Thyroid gland (tissue), 4 donors: Measurements from ENCODE around the gene HYAL2. TPM values are rescaled to one million over a fixed set of nuclear protein-coding genes. Genes with fewer than 3 reads are reported as not detected.

Experiments
- DNase-seq, 2 donors: peaks; one replicate each; pipeline ENCODE4 v3.0.0-alpha.2; 2019
- H3K27ac ChIP-seq, 3 donors: fragments of 200-600 bp; sonication (generic); 1 replicate in 2 of 3; 2 replicates in 1 of 3; pipeline ENCODE4 v1.5.1; 2016 to 2019; ENCODE audit warnings: mild to moderate bottlenecking in 1 of 3, moderate library complexity in 1 of 3
- H3K27me3 ChIP-seq: fragments of 200-600 bp; sonication (generic); one replicate; pipeline ENCODE4 v1.5.1; 2019
- H3K36me3 ChIP-seq, 2 donors: fragments of 200-600 bp; sonication (generic); one replicate each; pipeline ENCODE4 v1.5.1; 2016 to 2019
- H3K4me1 ChIP-seq, 2 donors: fragments of 200-600 bp; sonication (generic); one replicate each; pipeline ENCODE4 v1.5.1; 2017 to 2019
- H3K4me3 ChIP-seq, 3 donors: fragments of 200-600 bp; sonication (generic); replicated peaks in 1 of 3; 1 replicate in 2 of 3; 2 replicates in 1 of 3; pipeline ENCODE4 v1.5.1; 2016; ENCODE audit warnings: mild to moderate bottlenecking in 1 of 3
- H3K9me3 ChIP-seq: fragments of 200-600 bp; sonication (generic); one replicate; pipeline ENCODE4 v1.5.1; 2017
- POLR2A ChIP-seq, 2 donors: fragments of 450-650 bp; IDR thresholded peaks; one replicate each; pipeline ENCODE4 v1.6.1; 2017; ENCODE audit warnings: antibody characterized with exemption in 2 of 2, mild to moderate bottlenecking in 2 of 2, moderate library complexity in 1 of 2
- WGBS, 2 donors: methylation state at CpG; one replicate each; pipeline ENCODE4 v1.1.5; 2017; 5-methylcytosine and 5-hydroxymethylcytosine counted together
- intact Hi-C: fragments of 100-400 bp; cut with DNase I; formaldehyde crosslinking; loops from one replicate; pipeline ENCODE4 v1.15.1; 2023
- total RNA-seq, 4 donors: library from RNA; depleted of rRNA; stranded (reverse); fragments of >200 nt; gene quantifications; one replicate each; pipeline ENCODE4 v1.2.3, GENCODE V29; 2016
- TF ChIP-seq, protein P1 (sequence below), 6 experiments: fragments of 200-600 bp in 3 of 6; fragments of 450-650 bp in 3 of 6; sonication (generic) in 3 of 6; IDR thresholded peaks; one replicate each; pipeline ENCODE4 v1.5.1; 2016 to 2019; ENCODE audit warnings: antibody characterized with exemption in 6 of 6, mild to moderate bottlenecking in 2 of 6, inconsistent platforms in 1 of 6, moderate library complexity in 1 of 6

HYAL2 gene
- total RNA-seq, 4 donors from 2014 or later = 133 to 206 (median 158) TPM

DNA sequence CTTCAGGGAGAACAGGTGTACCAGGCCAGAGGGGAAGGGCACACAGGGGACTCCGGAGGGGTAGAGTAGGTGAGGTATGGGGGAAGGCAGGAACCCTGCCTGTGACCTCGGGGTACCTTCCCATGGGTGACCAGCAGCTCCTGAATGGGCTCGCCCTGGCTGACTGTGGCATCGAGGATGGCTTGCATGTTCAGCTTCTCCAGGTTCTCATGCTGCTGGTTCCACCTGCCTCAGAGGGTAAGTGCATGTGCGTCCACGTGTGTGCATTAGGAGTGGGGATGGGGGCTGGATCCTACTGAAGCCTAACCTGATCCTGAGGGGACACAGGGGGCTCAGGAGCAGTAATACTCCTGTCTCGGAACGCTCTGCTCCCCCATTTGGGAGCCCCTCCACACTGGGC is 22.5 kb upstream of the HYAL2 start:
- H3K27me3 ChIP-seq = no peaks in the 10 kb centered on the region
- WGBS, 2 donors = 67 to 68% methylated on average over 4 to 8 of the region's 8 CpGs
- H3K4me1 ChIP-seq = peaks cover 17 to 30% of the 10 kb centered on the region in 2 donors
- no peaks in the 10 kb centered on the region for H3K9me3 ChIP-seq
- no peak overlapping the region for H3K27ac ChIP-seq
- no peak for DNase-seq
- peak overlapping the region in 1 of 3 donors; percentile 21 for H3K4me3 ChIP-seq
- H3K36me3 ChIP-seq = no peaks in the 10 kb centered on the region
- no peak for TF ChIP-seq POLR2A (IDR thresholded peaks at IDR 0.05)
- TF ChIP-seq, protein P1, sequence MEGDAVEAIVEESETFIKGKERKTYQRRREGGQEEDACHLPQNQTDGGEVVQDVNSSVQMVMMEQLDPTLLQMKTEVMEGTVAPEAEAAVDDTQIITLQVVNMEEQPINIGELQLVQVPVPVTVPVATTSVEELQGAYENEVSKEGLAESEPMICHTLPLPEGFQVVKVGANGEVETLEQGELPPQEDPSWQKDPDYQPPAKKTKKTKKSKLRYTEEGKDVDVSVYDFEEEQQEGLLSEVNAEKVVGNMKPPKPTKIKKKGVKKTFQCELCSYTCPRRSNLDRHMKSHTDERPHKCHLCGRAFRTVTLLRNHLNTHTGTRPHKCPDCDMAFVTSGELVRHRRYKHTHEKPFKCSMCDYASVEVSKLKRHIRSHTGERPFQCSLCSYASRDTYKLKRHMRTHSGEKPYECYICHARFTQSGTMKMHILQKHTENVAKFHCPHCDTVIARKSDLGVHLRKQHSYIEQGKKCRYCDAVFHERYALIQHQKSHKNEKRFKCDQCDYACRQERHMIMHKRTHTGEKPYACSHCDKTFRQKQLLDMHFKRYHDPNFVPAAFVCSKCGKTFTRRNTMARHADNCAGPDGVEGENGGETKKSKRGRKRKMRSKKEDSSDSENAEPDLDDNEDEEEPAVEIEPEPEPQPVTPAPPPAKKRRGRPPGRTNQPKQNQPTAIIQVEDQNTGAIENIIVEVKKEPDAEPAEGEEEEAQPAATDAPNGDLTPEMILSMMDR (IDR thresholded peaks at IDR 0.05) = no peak
- intact Hi-C loops = no loop called here

DNA sequence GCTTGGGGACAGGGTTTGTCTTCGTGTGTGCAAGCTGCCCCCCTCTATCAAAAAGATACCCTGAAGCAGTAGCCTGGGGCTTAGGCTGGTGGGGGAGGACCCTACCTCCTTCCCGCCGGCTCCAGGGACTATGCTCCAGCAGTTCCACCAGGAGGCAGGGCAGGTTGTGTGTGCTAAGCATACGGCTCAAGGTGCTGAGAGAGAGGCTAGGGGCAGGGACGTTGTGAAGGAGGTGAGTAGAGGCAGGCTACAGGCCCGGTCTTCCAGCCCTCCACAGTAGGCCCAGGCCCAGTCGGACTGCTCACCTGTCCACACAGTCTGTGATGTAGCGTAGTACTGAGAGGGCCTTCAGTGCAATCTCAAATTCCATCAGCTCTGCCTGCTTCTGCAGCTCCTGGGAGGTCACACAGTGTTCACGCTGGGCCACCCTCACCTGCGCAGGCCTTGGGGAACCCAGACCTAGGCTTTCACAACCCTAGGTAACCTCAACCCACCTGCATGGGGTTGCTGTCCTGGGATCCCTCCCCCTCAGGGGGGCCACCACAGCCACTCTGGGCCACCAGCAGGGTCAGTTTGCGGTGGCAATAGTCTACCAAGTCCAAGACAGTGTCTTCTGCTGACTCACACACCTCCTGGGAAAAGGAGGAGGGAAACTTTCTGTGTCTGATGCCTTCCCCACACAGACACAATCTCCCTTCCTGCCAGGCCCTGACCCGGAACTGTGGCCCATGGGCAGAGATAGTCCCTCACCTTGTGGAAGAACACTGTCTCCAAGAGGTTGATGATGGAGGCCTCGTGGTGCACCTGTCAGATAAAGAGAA is 20.5 kb upstream of the HYAL2 start:
- TF ChIP-seq, protein P1 (IDR thresholded peaks at IDR 0.05) = no peak
- no peak for TF ChIP-seq POLR2A (IDR thresholded peaks at IDR 0.05)
- Histone ChIP-seq H3K27ac (no peak overlapping the region), H3K9me3 (no peaks in the 10 kb centered on the region), H3K4me1 (peaks cover 12 to 31% of the 10 kb centered on the region in 2 donors), H3K4me3 (no peak overlapping the region), H3K27me3 (no peaks in the 10 kb centered on the region), H3K36me3 (no peaks in the 10 kb centered on the region)
- intact Hi-C loops = no loop called here
- 71 to 94% methylated on average over 9 of the region's 13 CpGs for WGBS, 2 donors
- DNase-seq = no peak

DNA sequence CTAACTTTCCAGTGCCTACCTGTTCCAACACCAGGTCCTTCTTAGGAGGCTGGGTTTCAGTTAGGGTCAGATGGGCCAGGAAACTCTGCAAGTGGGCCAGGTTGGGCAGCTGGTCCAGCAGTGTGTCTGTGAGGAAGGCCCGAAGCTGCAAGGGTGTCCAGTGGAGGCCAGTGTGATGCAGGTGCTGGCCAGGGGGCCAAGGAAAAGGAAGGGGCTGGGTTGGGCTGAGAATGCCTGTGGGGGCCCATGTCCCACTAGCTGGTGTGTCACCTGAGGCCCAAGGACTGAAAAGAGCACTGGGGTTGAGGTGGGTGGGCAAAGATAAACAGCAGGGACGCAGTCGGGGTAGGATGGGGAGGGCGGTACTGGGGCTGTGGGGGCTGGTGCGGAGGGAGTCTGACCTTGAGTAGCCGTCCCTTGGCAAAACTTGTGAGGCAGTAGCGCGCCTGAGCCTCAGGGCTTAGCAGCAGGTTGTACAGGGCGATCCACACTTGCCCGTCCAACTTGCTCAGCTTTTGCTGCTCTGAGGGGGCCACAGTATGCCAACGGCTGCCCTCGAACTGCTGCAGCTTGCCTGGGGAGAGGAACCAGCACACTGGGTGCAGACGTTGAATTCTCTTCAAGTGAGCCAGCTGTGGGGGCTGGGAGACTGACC is 19.6 kb upstream of the HYAL2 start:
- Histone ChIP-seq H3K27ac (no peak overlapping the region), H3K27me3 (no peaks in the 10 kb centered on the region), H3K9me3 (no peaks in the 10 kb centered on the region), H3K36me3 (no peaks in the 10 kb centered on the region), H3K4me3 (no peak overlapping the region), H3K4me1 (peaks cover 16 to 35% of the 10 kb centered on the region in 2 donors)
- no peak for DNase-seq
- WGBS, 2 donors = 89 to 94% methylated on average over 13 of the region's 13 CpGs
- no peak for TF ChIP-seq POLR2A (IDR thresholded peaks at IDR 0.05)
- TF ChIP-seq, protein P1 (IDR thresholded peaks at IDR 0.05) = no peak
- intact Hi-C loops = no loop called here

DNA sequence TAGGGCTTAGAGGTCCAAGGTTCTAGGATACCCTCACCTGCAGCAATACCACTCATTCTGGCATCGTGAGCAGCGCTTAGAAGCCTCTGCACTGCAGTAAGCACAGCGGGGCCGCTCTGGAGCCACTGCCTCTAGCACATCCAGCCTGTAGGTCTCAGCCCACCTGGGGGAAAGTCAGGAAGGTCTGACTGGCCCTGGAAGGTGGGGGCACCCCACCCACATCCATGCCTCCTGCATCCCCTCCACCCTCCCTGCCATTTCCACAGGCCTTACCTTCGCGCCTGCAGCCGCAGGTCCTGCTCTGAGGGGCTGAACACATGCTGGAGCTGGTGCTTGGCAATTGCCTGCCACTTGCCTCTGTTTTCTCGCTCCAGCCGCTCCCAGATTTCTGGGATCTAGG is 19.0 kb upstream of the HYAL2 start:
- Histone ChIP-seq H3K27me3 (no peaks in the 10 kb centered on the region), H3K4me3 (peak overlapping the region in 1 of 3 donors; percentile 40), H3K36me3 (no peaks in the 10 kb centered on the region), H3K9me3 (no peaks in the 10 kb centered on the region), H3K4me1 (peaks cover 16 to 32% of the 10 kb centered on the region in 2 donors), H3K27ac (no peak overlapping the region)
- DNase-seq = no peak
- intact Hi-C loops = no loop called here
- TF ChIP-seq, protein P1 (IDR thresholded peaks at IDR 0.05) = no peak
- no peak for TF ChIP-seq POLR2A (IDR thresholded peaks at IDR 0.05)
- 94 to 96% methylated on average over 8 to 9 of the region's 9 CpGs for WGBS, 2 donors
